ENCODE data around the gene CPT2.
"Not testable (repeated sequence)": the region's sequence is repeated elsewhere in the genome, so short reads cannot be mapped to it uniquely, and the experiment has no call there.

The CPT2 gene

GRCh38 chr1:53183095-53183990 lies 13.3 kb upstream of the CPT2 start:
- Histone ChIP-seq H3K27me3 (ENCODE audit: control insufficient read depth, insufficient read depth, low read length) (no peaks in the 10 kb centered on the region), H3K36me3 (ENCODE audit: control insufficient read depth, insufficient read depth, low read length) (no peaks in the 10 kb centered on the region), H3K9me3 (ENCODE audit: control insufficient read depth, insufficient read depth, low read length) (no peaks in the 10 kb centered on the region), H3K9ac (ENCODE audit: low read depth, low read length) (no peak overlapping the region), H3K4me3 (ENCODE audit: low read depth, low read length) (no peak overlapping the region), H3K4me1 (ENCODE audit: control insufficient read depth, insufficient read depth, low read length) (no peaks in the 10 kb centered on the region)

- not testable (repeated sequence) for H3K4me1 ChIP-seq (ENCODE audit: control insufficient read depth, insufficient read depth, low read length); H3K4me3 ChIP-seq (ENCODE audit: low read depth, low read length); H3K36me3 ChIP-seq (ENCODE audit: control insufficient read depth, insufficient read depth, low read length); H3K9me3 ChIP-seq (ENCODE audit: control insufficient read depth, insufficient read depth, low read length); H3K27me3 ChIP-seq (ENCODE audit: control insufficient read depth, insufficient read depth, low read length); H3K9ac ChIP-seq (ENCODE audit: low read depth, low read length)
These were observed 10.7 kb upstream of the CPT2 start for GRCh38 chr1:53185955-53186297.

GRCh38 chr1:53186533-53186932 lies 10.1 kb upstream of the CPT2 start:
- Histone ChIP-seq H3K4me3 (ENCODE audit: low read depth, low read length) (no peak overlapping the region), H3K9me3 (ENCODE audit: control insufficient read depth, insufficient read depth, low read length) (no peaks in the 10 kb centered on the region), H3K9ac (ENCODE audit: low read depth, low read length) (no peak overlapping the region), H3K4me1 (ENCODE audit: control insufficient read depth, insufficient read depth, low read length) (peaks cover 4% of the 10 kb centered on the region), H3K27me3 (ENCODE audit: control insufficient read depth, insufficient read depth, low read length) (no peaks in the 10 kb centered on the region), H3K36me3 (ENCODE audit: control insufficient read depth, insufficient read depth, low read length) (no peaks in the 10 kb centered on the region)

GRCh38 chr1:53187401-53187800 lies 9.2 kb upstream of the CPT2 start:
- Histone ChIP-seq H3K4me3 (ENCODE audit: low read depth, low read length) (no peak overlapping the region), H3K4me1 (ENCODE audit: control insufficient read depth, insufficient read depth, low read length) (peaks cover 4% of the 10 kb centered on the region), H3K9ac (ENCODE audit: low read depth, low read length) (no peak overlapping the region), H3K27me3 (ENCODE audit: control insufficient read depth, insufficient read depth, low read length) (no peaks in the 10 kb centered on the region), H3K9me3 (ENCODE audit: control insufficient read depth, insufficient read depth, low read length) (no peaks in the 10 kb centered on the region), H3K36me3 (ENCODE audit: control insufficient read depth, insufficient read depth, low read length) (no peaks in the 10 kb centered on the region)

- H3K27me3 ChIP-seq (ENCODE audit: control insufficient read depth, insufficient read depth, low read length) = no peaks in the 10 kb centered on the region
- no peak overlapping the region for H3K9ac ChIP-seq (ENCODE audit: low read depth, low read length)
- H3K36me3 ChIP-seq (ENCODE audit: control insufficient read depth, insufficient read depth, low read length) = no peaks in the 10 kb centered on the region
- peaks cover 4% of the 10 kb centered on the region for H3K4me1 ChIP-seq (ENCODE audit: control insufficient read depth, insufficient read depth, low read length)
- H3K4me3 ChIP-seq (ENCODE audit: low read depth, low read length) = no peak overlapping the region
- no peaks in the 10 kb centered on the region for H3K9me3 ChIP-seq (ENCODE audit: control insufficient read depth, insufficient read depth, low read length)
These were observed 8.5 kb upstream of the CPT2 start for GRCh38 chr1:53188099-53188498.

- Histone ChIP-seq H3K4me3 (ENCODE audit: low read depth, low read length) (no peak overlapping the region), H3K36me3 (ENCODE audit: control insufficient read depth, insufficient read depth, low read length) (no peaks in the 10 kb centered on the region), H3K4me1 (ENCODE audit: control insufficient read depth, insufficient read depth, low read length) (peaks cover 4% of the 10 kb centered on the region), H3K27me3 (ENCODE audit: control insufficient read depth, insufficient read depth, low read length) (peaks cover 3% of the 10 kb centered on the region), H3K9me3 (ENCODE audit: control insufficient read depth, insufficient read depth, low read length) (no peaks in the 10 kb centered on the region), H3K9ac (ENCODE audit: low read depth, low read length) (no peak overlapping the region)
These were observed 7.6 kb upstream of the CPT2 start for GRCh38 chr1:53189061-53189460.

GRCh38 chr1:53190210-53190611 lies 6.4 kb upstream of the CPT2 start:
- Histone ChIP-seq H3K36me3 (ENCODE audit: control insufficient read depth, insufficient read depth, low read length) (no peaks in the 10 kb centered on the region), H3K9ac (ENCODE audit: low read depth, low read length) (no peak overlapping the region), H3K9me3 (ENCODE audit: control insufficient read depth, insufficient read depth, low read length) (no peaks in the 10 kb centered on the region), H3K27me3 (ENCODE audit: control insufficient read depth, insufficient read depth, low read length) (peaks cover 3% of the 10 kb centered on the region), H3K4me1 (ENCODE audit: control insufficient read depth, insufficient read depth, low read length) (peaks cover 4% of the 10 kb centered on the region), H3K4me3 (ENCODE audit: low read depth, low read length) (no peak overlapping the region)

GRCh38 chr1:53195246-53196016 lies 1.2 kb upstream of the CPT2 start:
- Histone ChIP-seq H3K9me3 (ENCODE audit: control insufficient read depth, insufficient read depth, low read length) (no peaks in the 10 kb centered on the region), H3K27me3 (ENCODE audit: control insufficient read depth, insufficient read depth, low read length) (peaks cover 14% of the 10 kb centered on the region), H3K4me3 (ENCODE audit: low read depth, low read length) (no peak overlapping the region), H3K9ac (ENCODE audit: low read depth, low read length) (no peak overlapping the region), H3K4me1 (ENCODE audit: control insufficient read depth, insufficient read depth, low read length) (peaks cover 13% of the 10 kb centered on the region), H3K36me3 (ENCODE audit: control insufficient read depth, insufficient read depth, low read length) (no peaks in the 10 kb centered on the region)

GRCh38 chr1:53196017-53196484 lies 573 bp upstream of the CPT2 start:
- Histone ChIP-seq H3K9me3 (ENCODE audit: control insufficient read depth, insufficient read depth, low read length) (no peaks in the 10 kb centered on the region), H3K4me1 (ENCODE audit: control insufficient read depth, insufficient read depth, low read length) (peaks cover 13% of the 10 kb centered on the region), H3K4me3 (ENCODE audit: low read depth, low read length) (peak overlapping the region; percentile 44), H3K9ac (ENCODE audit: low read depth, low read length) (no peak overlapping the region), H3K36me3 (ENCODE audit: control insufficient read depth, insufficient read depth, low read length) (no peaks in the 10 kb centered on the region), H3K27me3 (ENCODE audit: control insufficient read depth, insufficient read depth, low read length) (peaks cover 14% of the 10 kb centered on the region)

GRCh38 chr1:53197291-53198200 lies 922 bp downstream of the CPT2 start:
- peaks cover 4% of the 10 kb centered on the region for H3K36me3 ChIP-seq (ENCODE audit: control insufficient read depth, insufficient read depth, low read length)
- peaks cover 14% of the 10 kb centered on the region for H3K27me3 ChIP-seq (ENCODE audit: control insufficient read depth, insufficient read depth, low read length)
- H3K4me3 ChIP-seq (ENCODE audit: low read depth, low read length) = peak overlapping the region; percentile 92
- H3K4me1 ChIP-seq (ENCODE audit: control insufficient read depth, insufficient read depth, low read length) = peaks cover 13% of the 10 kb centered on the region
- H3K9me3 ChIP-seq (ENCODE audit: control insufficient read depth, insufficient read depth, low read length) = no peaks in the 10 kb centered on the region
- H3K9ac ChIP-seq (ENCODE audit: low read depth, low read length) = peak overlapping the region; percentile 82

- Histone ChIP-seq H3K9ac (ENCODE audit: low read depth, low read length) (no peak overlapping the region), H3K4me3 (ENCODE audit: low read depth, low read length) (no peak overlapping the region)
These were observed 1.6 kb downstream of the CPT2 start for GRCh38 chr1:53198241-53198651.

More at GRCh38 chr1:53198241-53198651, 1.6 kb downstream of the CPT2 start:
- no peaks in the 10 kb centered on the region for H3K9me3 ChIP-seq (ENCODE audit: control insufficient read depth, insufficient read depth, low read length)
- H3K4me1 ChIP-seq (ENCODE audit: control insufficient read depth, insufficient read depth, low read length) = peaks cover 13% of the 10 kb centered on the region
- H3K27me3 ChIP-seq (ENCODE audit: control insufficient read depth, insufficient read depth, low read length) = peaks cover 13% of the 10 kb centered on the region
- peaks cover 6% of the 10 kb centered on the region for H3K36me3 ChIP-seq (ENCODE audit: control insufficient read depth, insufficient read depth, low read length)
